ENCODE measurements around the gene PGS1. TPM values are rescaled to one million over a fixed set of nuclear protein-coding genes. Genes with fewer than 3 reads are reported as not detected.

PGS1 gene
- total and polyA plus RNA-seq, 10 of the 15 experiments (the other 5 are each of a cell fraction or from before 2014, with no cell fraction given) = 1.3 to 37.6 (median 27.4) TPM

- Histone ChIP-seq H3K9ac (ENCODE audit: control insufficient read depth, insufficient read depth, low read length) (no peak overlapping the region), H3K4me3 (no peak overlapping the region), H4K20me1 (ENCODE audit: control insufficient read depth, insufficient read depth) (no peaks in the 10 kb centered on the region), H3K36me3 (ENCODE audit: control insufficient read depth in 2 of 2, insufficient read depth in 2 of 2, low read length in 1 of 2) (peaks cover 32 to 59% of the 10 kb centered on the region in 2 experiments), H3K27ac (ENCODE audit: control insufficient read depth, insufficient read depth) (no peak overlapping the region), H2AFZ (ENCODE audit: control insufficient read depth, low read depth, low read length) (no peak overlapping the region), H3K9me3 (replicated peaks; ENCODE audit: control insufficient read depth, insufficient read depth, low read length) (no peaks in the 10 kb centered on the region), H3K4me1 (ENCODE audit: control insufficient read depth, insufficient read depth, low read length) (no peaks in the 10 kb centered on the region), H3K79me2 (ENCODE audit: control insufficient read depth, insufficient read depth, low read length) (no peaks in the 10 kb centered on the region), H3K27me3 (replicated peaks in 1 of 2; ENCODE audit: control insufficient read depth in 2 of 2, insufficient read depth in 2 of 2, low read length in 1 of 2) (no peaks in the 10 kb centered on the region), H3K4me2 (ENCODE audit: control insufficient read depth, insufficient read depth) (no peak overlapping the region)
- POLR2A ChIA-PET = no interaction called here
- WGBS (ENCODE audit: insufficient coverage, insufficient replicate concordance, low lambda C conversion rate, missing lambda C conversion rate) = 84% methylated on average over 8 of the region's 8 CpGs
- ATAC-seq (no peak), FAIRE-seq (no peak), DNase-seq (ENCODE audit: low read depth, low spot score) (no peak)
- RAD21 ChIA-PET (ENCODE audit: unreplicated experiment) = interaction anchor here (0.5 kb wide), 1 partner anchor 112 kb away, joined by 3 read pairs; no protein-coding TSS in a partner anchor
- no TSS peak for BruUV-seq (replicated peaks)
- intact Hi-C loops (cut with micrococcal nuclease; ENCODE audit: unreplicated experiment) = no loop called here
- SMC1A ChIA-PET (ENCODE audit: uncharacterized antibody, unreplicated experiment) = interaction anchor here (1.9 kb wide), 1 partner anchor 10 kb away, joined by 4 read pairs; no protein-coding TSS in a partner anchor
- in situ Hi-C loops (cut with MboI) = no loop called here
- CTCF ChIA-PET = interaction anchor here (0.9 kb wide), 1 partner anchor 9 kb away, joined by 3 read pairs; no protein-coding TSS in a partner anchor
- TF ChIP-seq SUZ12 (IDR thresholded peaks at IDR 0.05; ENCODE audit: unreplicated experiment) = no peak
- TF ChIP-seq ETV6 (conservative IDR thresholded peaks at IDR 0.05 in 1 of 2, IDR thresholded peaks at IDR 0.05 in 1 of 2; ENCODE audit: borderline replicate concordance in 1 of 2, low read depth in 1 of 2) = no peak
- TF ChIP-seq CBFB (IDR thresholded peaks at IDR 0.05; ENCODE audit: low read depth) = no peak
- no peak for TF ChIP-seq RELA (IDR thresholded peaks at IDR 0.05; ENCODE audit: borderline replicate concordance, partially characterized antibody)
- TF ChIP-seq RELB (IDR thresholded peaks at IDR 0.05; ENCODE audit: low read depth) = no peak
- no peak for TF ChIP-seq RFX5 (IDR thresholded peaks at IDR 0.05; ENCODE audit: low read depth, low read length)
- no peak for TF ChIP-seq NFXL1 (IDR thresholded peaks at IDR 0.05; ENCODE audit: borderline replicate concordance)
- TF ChIP-seq WRNIP1 (IDR thresholded peaks at IDR 0.05; ENCODE audit: borderline replicate concordance, low read depth, low read length) = no peak
- TF ChIP-seq ATF3 (IDR thresholded peaks at IDR 0.05; ENCODE audit: borderline replicate concordance, extremely low read depth, low read depth, low read length) = no peak
- TF ChIP-seq ZSCAN29 (IDR thresholded peaks at IDR 0.05) = no peak
- no peak for TF ChIP-seq REST (IDR thresholded peaks at IDR 0.05; ENCODE audit: low read depth, low read length)
- TF ChIP-seq MTA3 (IDR thresholded peaks at IDR 0.05; ENCODE audit: borderline replicate concordance, low read length) = no peak
- no peak for TF ChIP-seq CEBPZ (IDR thresholded peaks at IDR 0.05; ENCODE audit: low read depth, low read length)
Observed at GRCh38 chr17:78401891-78402290, 23.4 kb downstream of the PGS1 start.
